H1 (cell line): ENCODE measurements around the gene KCP. TPM values are rescaled to one million over a fixed set of nuclear protein-coding genes. Genes with fewer than 3 reads are reported as not detected.

ENCODE experiments used
- CTCF ChIA-PET: fragments of 300-600 bp; sonication (Branson Sonifier 250); formaldehyde crosslinking; loops from one replicate; lab custom pipeline; 2021; ENCODE audit not compliant: partially characterized antibody; lab: Charles Lee
- POLR2A ChIA-PET: fragments of 300-600 bp; sonication (Branson Sonifier 250); formaldehyde crosslinking; loops from one replicate; lab custom pipeline; 2021; ENCODE audit warnings: inconsistent platforms; ENCODE audit not compliant: partially characterized antibody; lab: Charles Lee
- DNase-seq, 2 experiments: peaks; one replicate each; pipeline versions ENCODE4 v3.0.0 to v3.0.0-alpha.2; 2010 to 2022; ENCODE audit warnings: low spot score in 2 of 2, low read depth in 1 of 2, mixed read lengths in 1 of 2
- FAIRE-seq: peaks from 2 replicates; lab custom pipeline; 2011; peaks lifted over from hg19 to GRCh38; lab: Jason Lieb, UNC
- H2AFZ ChIP-seq: 2 replicates; pipeline ENCODE4 v1.8.1; 2012; ENCODE audit warnings: low read length, inconsistent platforms
- H2AK5ac ChIP-seq: 2 replicates; pipeline ENCODE4 v1.6.1; 2013; ENCODE audit warnings: low read depth, low read length
- H2BK120ac ChIP-seq: replicated peaks from 2 replicates; pipeline ENCODE3; 2013; ENCODE audit warnings: low read depth, low read length, inconsistent platforms
- H2BK12ac ChIP-seq: 2 replicates; pipeline ENCODE4 v1.6.1; 2013; ENCODE audit warnings: low read depth, low read length
- H2BK15ac ChIP-seq: 2 replicates; pipeline ENCODE4 v1.6.1; 2013; ENCODE audit warnings: low read length
- H2BK20ac ChIP-seq: 2 replicates; pipeline ENCODE4 v1.6.1; 2013; ENCODE audit warnings: low read length
- H2BK5ac ChIP-seq: 2 replicates; pipeline ENCODE4 v1.6.1; 2013; ENCODE audit warnings: low read depth, low read length
- H3K14ac ChIP-seq: 2 replicates; pipeline ENCODE4 v1.6.1; 2013; ENCODE audit warnings: inconsistent platforms; ENCODE audit not compliant: insufficient read length
- H3K18ac ChIP-seq: 2 replicates; pipeline ENCODE4 v1.6.1; 2013; ENCODE audit warnings: low read length; ENCODE audit errors: extremely low read depth
- H3K23ac ChIP-seq: 2 replicates; pipeline ENCODE4 v1.6.1; 2013; ENCODE audit warnings: inconsistent platforms; ENCODE audit not compliant: insufficient read length
- H3K23me2 ChIP-seq: 2 replicates; pipeline ENCODE4 v1.6.1; 2013; ENCODE audit warnings: low read depth, low read length
- H3K27ac ChIP-seq: 2 replicates; pipeline ENCODE4 v1.6.1; 2011; ENCODE audit warnings: low read depth, low read length, inconsistent platforms
- H3K27me3 ChIP-seq, 4 experiments: replicated peaks in 1 of 4; 1 replicate in 1 of 4; 2 replicates in 3 of 4; pipeline versions ENCODE4 v1.6.1 to v1.8.1; 2011 to 2013; ENCODE audit warnings: low read length in 3 of 4, mild to moderate bottlenecking in 3 of 4, inconsistent platforms in 2 of 4, mixed read lengths in 2 of 4, moderate library complexity in 1 of 4; ENCODE audit not compliant: control insufficient read depth in 3 of 4, insufficient read depth in 3 of 4; ENCODE audit errors: extremely low read depth in 1 of 4
- H3K36me3 ChIP-seq, 4 experiments: 2 replicates each; pipeline versions ENCODE4 v1.6.1 to v1.8.1; 2011 to 2013; ENCODE audit warnings: mild to moderate bottlenecking in 4 of 4, low read length in 3 of 4, moderate library complexity in 2 of 4, control low read depth in 1 of 4, inconsistent platforms in 1 of 4; ENCODE audit not compliant: insufficient read depth in 4 of 4, control insufficient read depth in 2 of 4
- H3K4ac ChIP-seq: replicated peaks from 2 replicates; pipeline ENCODE3; 2013; ENCODE audit warnings: low read length, low read depth, mixed read lengths, inconsistent platforms; ENCODE audit not compliant: insufficient read length
- H3K4me1 ChIP-seq, 4 experiments: replicated peaks in 1 of 4; 1 replicate in 1 of 4; 2 replicates in 3 of 4; pipeline versions ENCODE4 v1.6.1 to v1.8.1; 2011 to 2013; ENCODE audit warnings: low read length in 3 of 4, inconsistent platforms in 2 of 4, mixed read lengths in 1 of 4; ENCODE audit not compliant: insufficient read depth in 4 of 4, control insufficient read depth in 3 of 4
- H3K4me2 ChIP-seq, 2 experiments: 2 replicates each; pipeline versions ENCODE4 v1.6.1 to v1.8.1; 2011 to 2013; ENCODE audit warnings: low read depth in 2 of 2, low read length in 2 of 2, control low read depth in 1 of 2, inconsistent platforms in 1 of 2, mild to moderate bottlenecking in 1 of 2; ENCODE audit not compliant: insufficient read depth in 1 of 2
- H3K4me3 ChIP-seq, 4 experiments: fragments of 200-600, 300-600 bp in 1 of 4; sonication (generic), shearing (Covaris generic), sonication (Bioruptor Twin) in 1 of 4; 2 replicates each; pipeline versions ENCODE4 v1.5.1 to v1.8.1; 2011 to 2016; ENCODE audit warnings: low read length in 4 of 4, low read depth in 3 of 4, control low read depth in 2 of 4, inconsistent platforms in 2 of 4, mild to moderate bottlenecking in 2 of 4, mixed read lengths in 1 of 4, moderate library complexity in 1 of 4; ENCODE audit not compliant: insufficient read depth in 2 of 4; ENCODE audit errors: extremely low read depth in 1 of 4
- H3K56ac ChIP-seq: replicated peaks from 2 replicates; pipeline ENCODE3; 2013; ENCODE audit warnings: low read depth, mild to moderate bottlenecking, mixed read lengths, low read length, inconsistent platforms; ENCODE audit not compliant: insufficient read length
- H3K79me1 ChIP-seq: 2 replicates; pipeline ENCODE4 v1.6.1; 2013; ENCODE audit warnings: low read depth, low read length, control low read depth
- H3K79me2 ChIP-seq, 2 experiments: 2 replicates each; pipeline versions ENCODE4 v1.6.1 to v1.8.1; 2012 to 2013; ENCODE audit warnings: low read length in 2 of 2, mild to moderate bottlenecking in 2 of 2, inconsistent platforms in 1 of 2; ENCODE audit not compliant: insufficient read depth in 2 of 2, control insufficient read depth in 1 of 2
- H3K9ac ChIP-seq, 4 experiments: replicated peaks in 1 of 4; 1 replicate in 1 of 4; 2 replicates in 3 of 4; pipeline versions ENCODE4 v1.6.1 to v1.8.1; 2011 to 2013; ENCODE audit warnings: low read depth in 3 of 4, low read length in 3 of 4, control low read depth in 2 of 4, mild to moderate bottlenecking in 2 of 4, moderate library complexity in 2 of 4, inconsistent platforms in 1 of 4; ENCODE audit errors: extremely low read depth in 1 of 4
- H3K9me3 ChIP-seq, 2 experiments: 2 replicates each; pipeline versions ENCODE4 v1.6.1 to v1.8.1; 2012 to 2013; ENCODE audit warnings: mild to moderate bottlenecking in 2 of 2, moderate library complexity in 2 of 2, control low read depth in 1 of 2, inconsistent platforms in 1 of 2, low read depth in 1 of 2, low read length in 1 of 2, mixed read lengths in 1 of 2; ENCODE audit not compliant: insufficient read depth in 2 of 2
- H4K20me1 ChIP-seq, 2 experiments: replicated peaks in 1 of 2; 2 replicates each; pipeline versions ENCODE3 to v1.8.1; 2011 to 2013; ENCODE audit warnings: inconsistent platforms in 2 of 2, low read length in 2 of 2, mild to moderate bottlenecking in 1 of 2; ENCODE audit not compliant: insufficient read depth in 2 of 2, control insufficient read depth in 1 of 2
- H4K5ac ChIP-seq: 2 replicates; pipeline ENCODE4 v1.6.1; 2013; ENCODE audit warnings: low read length, low read depth, mixed read lengths, inconsistent platforms; ENCODE audit not compliant: insufficient read length
- H4K8ac ChIP-seq: 2 replicates; pipeline ENCODE4 v1.8.0; 2013; ENCODE audit warnings: mild to moderate bottlenecking, moderate library complexity, low read length, inconsistent platforms; ENCODE audit not compliant: insufficient read depth; ENCODE audit errors: extremely low read depth
- H4K91ac ChIP-seq: replicated peaks from 2 replicates; pipeline ENCODE3; 2013; ENCODE audit warnings: low read length, mixed read lengths, inconsistent platforms; ENCODE audit not compliant: insufficient read length
- WGBS, 2 experiments: shearing (Covaris generic) in 1 of 2; methylation state at CpG; one replicate each; pipeline versions ENCODE4 v1.1.6 to v1.1.7; 2013 to 2015; ENCODE audit warnings: low lambda C conversion rate in 2 of 2, mixed read lengths in 2 of 2, inconsistent platforms in 1 of 2, low coverage in 1 of 2, missing lambda C conversion rate in 1 of 2; ENCODE audit not compliant: insufficient replicate concordance in 2 of 2, insufficient coverage in 1 of 2, insufficient read length in 1 of 2; ENCODE audit errors: extremely low coverage in 1 of 2, missing lambda C conversion rate in 1 of 2; 5-methylcytosine and 5-hydroxymethylcytosine counted together
- polyA plus RNA-seq, 7 experiments: library from polyadenylated mRNA; depleted of rRNA in 3 of 7; stranded (reverse) in 5 of 7; unstranded in 2 of 7; fragments of >200 nt in 5 of 7; fragments of 200-250 nt in 2 of 7; gene quantifications; 1 replicate in 5 of 7; 2 replicates in 1 of 7; 4 replicates in 1 of 7; pipeline versions ENCODE4 v1.2.1 to v1.2.3, GENCODE V29; 2011 to 2013; ENCODE audit warnings: missing spikeins in 2 of 7, mixed read lengths in 2 of 7
- total RNA-seq: library from RNA; stranded (reverse); fragmentation: NEBNext Ultra II Directional; extraction: Animal tissue kit (Norgen Biotek cat#: 25700); gene quantifications from 2 replicates; pipeline ENCODE4 v1.2.1, GENCODE V29; 2021

The KCP gene
- total and polyA plus RNA-seq, 2 of the 8 experiments (the other 6 are each of a cell fraction or from before 2014, with no cell fraction given): 1.3 to 2.0 TPM

GRCh38 chr7:128839751-128840177 lies 70.7 kb downstream of the KCP start:
- H2AK5ac ChIP-seq: no peak overlapping the region
- H3K9me3 ChIP-seq: no peaks in the 10 kb centered on the region
- no peak overlapping the region for H2BK120ac ChIP-seq
- no peaks in the 10 kb centered on the region; a peak in 1 of 7 replicates for H3K27me3 ChIP-seq
- H3K27ac ChIP-seq: no peak overlapping the region
- H3K4ac ChIP-seq: no peak overlapping the region
- no peak overlapping the region for H2BK12ac ChIP-seq
- H3K14ac ChIP-seq: no peak overlapping the region
- CTCF ChIA-PET: interaction anchor here (0.6 to 11.5 kb wide), 10 partner anchors 10 to 53 kb away, joined by 3 to 148 read pairs (median 7); partner anchors contain the start of gene ATP6V1F
- no peak overlapping the region for H2BK15ac ChIP-seq
- DNase-seq: no peak
- H4K20me1 ChIP-seq: no peaks in the 10 kb centered on the region
- POLR2A ChIA-PET: interaction anchor here (0.9 to 2.7 kb wide), 3 partner anchors 8 to 29 kb away, joined by 3 to 15 read pairs (median 5); no protein-coding TSS in a partner anchor
- H3K23me2 ChIP-seq: no peaks in the 10 kb centered on the region
- H3K79me2 ChIP-seq: no peaks in the 10 kb centered on the region
- H3K9ac ChIP-seq: no peak overlapping the region
- no peak overlapping the region for H3K4me3 ChIP-seq
- H2AFZ ChIP-seq: no peak overlapping the region
- no peaks in the 10 kb centered on the region for H3K36me3 ChIP-seq
- WGBS, 2 experiments: 90% methylated on average over 12 of the region's 13 CpGs; no CpG with 5 or more reads in 1 of the 2 experiments
- no peak overlapping the region for H4K8ac ChIP-seq
- H3K4me1 ChIP-seq: peaks cover 0 to 10% (median 7%) of the 10 kb centered on the region in 4 experiments; a peak in 6 of 7 replicates
- no peak overlapping the region for H2BK5ac ChIP-seq
- no peak overlapping the region for H2BK20ac ChIP-seq
- no peak overlapping the region for H3K4me2 ChIP-seq
- H3K56ac ChIP-seq: no peak overlapping the region
- H3K79me1 ChIP-seq: no peaks in the 10 kb centered on the region
- H4K91ac ChIP-seq: no peak overlapping the region
- H3K23ac ChIP-seq: no peak overlapping the region
- H3K18ac ChIP-seq: no peak overlapping the region
- FAIRE-seq: no peak
- no peak overlapping the region for H4K5ac ChIP-seq
